GM12873 (cell line): ENCODE measurements around the gene GBP3.

Experiments used
- TF ChIP-seq, protein P1 (sequence below): IDR thresholded peaks from 2 replicates; pipeline ENCODE4 v1.5.1; 2012; ENCODE audit warnings: low read depth, mild to moderate bottlenecking, moderate library complexity, low read length, control low read depth; ENCODE audit not compliant: insufficient read depth; ENCODE audit errors: missing control alignments

The GBP3 gene

DNA sequence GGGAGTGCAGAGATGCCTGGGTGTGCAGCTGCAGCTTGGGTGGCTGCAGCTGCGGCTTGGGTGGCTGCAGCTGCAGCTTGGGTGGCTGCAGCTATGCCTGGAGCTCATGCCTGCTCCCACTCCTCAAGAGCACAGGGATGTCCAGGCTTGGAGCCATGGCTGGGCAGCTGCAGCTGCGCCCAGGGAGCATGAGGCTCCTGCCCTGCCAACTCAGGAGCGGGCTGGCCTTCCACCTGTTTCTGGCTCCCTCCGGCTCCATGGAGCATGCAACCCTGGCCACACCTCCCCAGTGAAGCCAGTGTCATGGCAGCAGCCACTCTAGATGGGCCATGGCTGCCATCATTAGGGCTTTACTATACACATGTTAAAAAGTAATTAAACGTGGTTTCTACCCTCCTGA lies 21.3 kb upstream of the GBP3 start:
- TF ChIP-seq, protein P1, sequence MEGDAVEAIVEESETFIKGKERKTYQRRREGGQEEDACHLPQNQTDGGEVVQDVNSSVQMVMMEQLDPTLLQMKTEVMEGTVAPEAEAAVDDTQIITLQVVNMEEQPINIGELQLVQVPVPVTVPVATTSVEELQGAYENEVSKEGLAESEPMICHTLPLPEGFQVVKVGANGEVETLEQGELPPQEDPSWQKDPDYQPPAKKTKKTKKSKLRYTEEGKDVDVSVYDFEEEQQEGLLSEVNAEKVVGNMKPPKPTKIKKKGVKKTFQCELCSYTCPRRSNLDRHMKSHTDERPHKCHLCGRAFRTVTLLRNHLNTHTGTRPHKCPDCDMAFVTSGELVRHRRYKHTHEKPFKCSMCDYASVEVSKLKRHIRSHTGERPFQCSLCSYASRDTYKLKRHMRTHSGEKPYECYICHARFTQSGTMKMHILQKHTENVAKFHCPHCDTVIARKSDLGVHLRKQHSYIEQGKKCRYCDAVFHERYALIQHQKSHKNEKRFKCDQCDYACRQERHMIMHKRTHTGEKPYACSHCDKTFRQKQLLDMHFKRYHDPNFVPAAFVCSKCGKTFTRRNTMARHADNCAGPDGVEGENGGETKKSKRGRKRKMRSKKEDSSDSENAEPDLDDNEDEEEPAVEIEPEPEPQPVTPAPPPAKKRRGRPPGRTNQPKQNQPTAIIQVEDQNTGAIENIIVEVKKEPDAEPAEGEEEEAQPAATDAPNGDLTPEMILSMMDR = no peak

DNA sequence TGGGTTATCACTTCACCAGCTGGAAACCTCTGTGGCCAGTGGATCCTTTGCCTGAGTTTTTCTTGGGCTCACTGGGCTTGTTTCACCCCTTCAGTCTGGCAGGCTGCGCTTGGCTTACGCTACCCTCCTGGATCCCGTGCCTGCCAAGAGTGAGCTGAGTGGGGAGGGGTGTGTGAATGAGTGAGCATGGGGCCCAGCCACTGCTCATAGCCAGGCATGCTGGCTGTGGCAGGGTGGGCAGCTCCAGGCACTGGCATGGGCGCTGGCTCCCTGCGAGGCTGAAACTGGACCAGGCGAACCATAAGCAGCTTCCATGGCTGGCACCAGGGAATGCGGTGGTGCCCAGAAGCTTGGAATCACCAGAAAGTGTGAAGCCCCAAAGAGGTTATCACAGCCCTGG lies 19.8 kb upstream of the GBP3 start:
- TF ChIP-seq, protein P1 = no peak

DNA sequence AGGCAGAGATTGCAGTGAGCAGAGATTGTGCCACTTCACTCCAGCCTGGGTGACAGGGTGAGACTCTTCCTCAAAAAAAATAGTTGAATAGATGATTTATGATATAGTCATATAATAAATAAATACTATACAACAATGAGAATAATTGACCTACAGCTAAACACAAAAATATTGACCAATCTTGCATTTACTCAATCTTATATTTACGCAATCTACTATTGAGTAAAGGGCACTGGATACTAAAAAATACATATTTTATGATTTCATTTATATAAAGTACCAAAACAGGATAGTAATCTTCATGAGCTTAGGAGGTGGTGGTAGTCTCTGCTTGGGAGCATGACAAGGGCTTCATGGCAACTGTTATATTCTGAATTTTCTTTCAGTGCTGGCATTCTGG lies 19.1 kb upstream of the GBP3 start:
- TF ChIP-seq, protein P1 = no peak

DNA sequence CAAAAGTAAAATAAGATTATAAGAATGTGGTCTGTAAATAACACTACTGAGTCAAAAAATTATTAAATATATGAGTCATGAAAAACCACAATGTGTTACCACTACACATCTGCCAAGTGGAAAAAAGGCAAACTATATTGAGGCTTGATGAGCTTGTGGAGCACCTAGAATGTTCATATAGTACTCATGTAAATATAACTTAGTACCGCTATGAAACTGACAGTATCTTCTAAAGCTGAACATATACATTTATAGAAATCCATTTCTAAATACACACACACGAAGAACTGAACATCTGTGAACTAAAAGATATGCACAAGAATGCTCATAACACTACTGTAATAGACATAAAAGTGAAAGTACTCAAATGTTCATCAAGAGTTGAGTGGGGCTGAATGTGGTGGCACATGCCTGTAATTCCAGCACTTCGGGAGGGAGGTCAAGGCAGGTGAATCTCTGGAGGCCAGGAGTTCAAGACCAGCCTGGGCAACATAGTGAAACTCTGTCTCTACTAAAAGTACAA lies 18.5 kb upstream of the GBP3 start:
- TF ChIP-seq, protein P1 = no peak

DNA sequence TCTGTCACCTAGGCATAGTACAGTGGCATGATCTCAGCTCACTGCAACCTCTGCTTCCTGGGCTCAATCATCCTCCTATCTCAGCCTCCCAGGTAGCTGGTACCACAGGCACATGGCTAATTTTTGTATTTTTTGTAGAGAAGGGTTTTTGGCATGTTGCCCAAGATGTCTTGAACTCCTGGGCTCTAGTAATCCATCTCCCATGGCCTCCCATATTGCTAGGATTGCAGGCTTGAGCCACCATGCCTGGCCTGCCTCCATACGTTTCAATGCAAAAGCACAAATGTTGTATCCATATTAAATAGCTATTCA lies 17.6 kb upstream of the GBP3 start:
- TF ChIP-seq, protein P1 = no peak

DNA sequence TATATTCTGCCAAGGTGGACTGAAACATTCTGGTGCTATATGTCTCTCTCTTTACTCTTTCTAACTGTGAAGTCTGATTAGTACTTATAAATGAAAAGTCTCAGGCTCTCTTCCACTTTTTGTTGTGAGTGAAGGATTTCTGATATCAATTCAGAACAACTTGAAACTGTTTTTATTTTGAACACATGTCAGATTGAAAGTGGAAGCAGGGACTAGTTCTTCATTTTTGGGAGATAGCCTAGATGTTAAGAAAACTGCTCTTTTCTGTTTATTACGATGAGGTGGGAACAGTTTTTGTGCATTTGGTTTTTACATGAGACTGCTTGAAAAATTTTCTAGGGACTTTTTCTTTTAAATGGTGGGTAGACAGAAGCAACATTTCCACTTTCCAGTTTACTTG lies 14.5 kb upstream of the GBP3 start:
- TF ChIP-seq, protein P1 = no peak

DNA sequence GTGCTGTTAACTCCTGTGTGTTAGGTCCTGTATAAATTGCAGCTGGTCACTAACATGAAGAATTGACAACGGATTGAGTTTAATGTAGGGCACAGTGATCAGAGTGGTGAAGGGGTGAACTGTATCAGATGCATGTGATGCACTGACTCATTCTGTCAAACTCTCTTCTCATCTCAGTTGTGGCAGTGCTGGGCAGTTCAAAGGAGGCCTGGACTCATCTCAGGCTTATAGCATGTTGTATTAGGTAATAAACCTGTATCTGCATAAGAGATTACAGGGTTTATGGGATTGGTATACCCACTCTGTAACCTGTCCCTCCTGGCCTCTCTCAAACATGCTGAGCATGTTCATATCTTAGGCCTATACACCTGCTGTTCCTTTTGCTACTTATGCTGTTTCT lies 12.4 kb upstream of the GBP3 start:
- TF ChIP-seq, protein P1 = no peak
